Stimulated activated naive CD8-positive, alpha-beta T cell treated with anti-CD3 and anti-CD28 coated beads, Interleukin-15, amount 100 ng/mL, for 72 hours (primary cell): ENCODE measurements around the gene FRY.

Experiments
- ATAC-seq: fragments of 150-1000 bp; cut with Tn5 transposase; 2 replicates; pipeline ENCODE4 v1.10.0; 2021; ENCODE audit warnings: mild to moderate bottlenecking, moderate library complexity
- DNase-seq, 2 donors: peaks; one replicate each; pipeline ENCODE4 v3.0.0; 2021 to 2022
- H3K27ac Mint-ChIP-seq, 2 donors: one replicate each; pipeline ENCODE4 v1.8.0; 2022; ENCODE audit warnings: mild to moderate bottlenecking in 2 of 2, mixed read lengths in 2 of 2, moderate library complexity in 2 of 2
- H3K27me3 Mint-ChIP-seq: one replicate; pipeline ENCODE4 v1.8.0; 2022; ENCODE audit warnings: mixed read lengths
- H3K4me1 Mint-ChIP-seq: one replicate; pipeline ENCODE4 v1.8.0; 2022; ENCODE audit warnings: mild to moderate bottlenecking, mixed read lengths
- H3K4me3 Mint-ChIP-seq, 2 donors: one replicate each; pipeline ENCODE4 v1.8.0; 2022; ENCODE audit warnings: mild to moderate bottlenecking in 2 of 2, mixed read lengths in 2 of 2, moderate library complexity in 1 of 2
- H3K9me3 Mint-ChIP-seq, 2 donors: one replicate each; pipeline ENCODE4 v1.8.0; 2022; ENCODE audit warnings: mixed read lengths in 2 of 2

Gene FRY

DNA sequence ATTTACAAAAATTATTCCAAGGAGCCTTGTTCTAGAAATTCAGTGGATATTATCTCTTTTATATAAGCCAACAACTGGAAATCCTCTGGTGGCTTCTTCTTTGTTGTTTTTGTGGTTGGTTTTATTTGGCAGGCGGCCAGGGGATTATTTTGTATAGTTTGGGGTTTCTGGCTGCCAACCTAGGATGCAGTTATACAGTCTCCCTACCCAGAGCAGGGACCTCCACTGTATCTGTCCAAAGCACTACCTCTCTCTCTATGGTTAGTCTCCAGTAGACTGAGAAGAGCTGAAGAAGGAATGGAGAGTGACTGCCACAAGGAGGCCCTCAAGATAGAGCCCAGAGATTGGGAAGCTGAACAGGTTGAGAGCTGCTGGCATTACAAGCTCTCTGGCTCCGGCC is 203.3 kb downstream of the FRY start:
- no peak for ATAC-seq
- no peaks in the 10 kb centered on the region for H3K27me3 Mint-ChIP-seq
- no peaks in the 10 kb centered on the region for H3K9me3 Mint-ChIP-seq
- peak overlapping the region in 1 of 2 donors; percentile 65 for H3K27ac Mint-ChIP-seq
- H3K4me3 Mint-ChIP-seq, result no peak overlapping the region
- H3K4me1 Mint-ChIP-seq, result no peaks in the 10 kb centered on the region
- no peak for DNase-seq

DNA sequence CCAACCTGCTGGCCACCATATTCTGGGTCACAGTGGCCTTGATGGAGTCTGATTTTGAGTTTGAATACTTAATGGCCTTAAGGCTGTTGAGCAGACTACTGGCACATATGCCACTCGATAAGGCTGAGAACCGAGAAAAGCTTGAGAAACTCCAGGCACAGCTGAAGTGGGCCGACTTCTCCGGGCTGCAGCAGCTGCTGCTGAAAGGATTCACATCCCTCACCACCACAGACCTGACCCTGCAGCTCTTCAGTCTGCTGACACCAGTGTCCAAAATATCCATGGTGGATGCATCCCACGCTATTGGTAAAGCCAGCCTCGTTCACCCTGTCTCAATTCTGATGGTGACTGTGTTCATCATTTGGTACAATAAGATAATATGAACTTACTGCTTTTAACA is 206.1 kb downstream of the FRY start:
- H3K9me3 Mint-ChIP-seq, result no peaks in the 10 kb centered on the region
- H3K4me1 Mint-ChIP-seq, result no peaks in the 10 kb centered on the region
- DNase-seq (no peak), ATAC-seq (no peak)
- H3K27me3 Mint-ChIP-seq, result no peaks in the 10 kb centered on the region
- H3K4me3 Mint-ChIP-seq, result no peak overlapping the region
- H3K27ac Mint-ChIP-seq, result no peak overlapping the region

DNA sequence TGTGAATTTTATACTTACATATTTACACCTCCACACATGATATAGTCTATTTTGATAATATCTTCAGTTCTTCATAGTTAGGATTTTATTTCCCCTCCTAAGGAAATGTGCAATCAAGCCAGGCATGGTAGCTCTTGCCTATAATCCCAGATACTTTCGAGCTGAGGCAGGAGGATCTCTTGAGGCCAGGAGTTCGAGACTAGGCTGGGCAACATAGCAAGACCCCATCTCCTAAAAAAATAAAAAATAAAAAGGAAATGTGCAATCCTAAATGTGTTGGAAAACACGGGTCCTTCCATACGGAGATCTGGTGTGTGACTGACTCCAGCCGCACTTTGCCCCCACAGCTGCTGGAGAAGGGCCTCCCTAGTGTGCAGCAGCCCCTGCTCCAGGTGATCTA is 212.1 kb downstream of the FRY start:
- H3K27ac Mint-ChIP-seq, result no peak overlapping the region

DNA sequence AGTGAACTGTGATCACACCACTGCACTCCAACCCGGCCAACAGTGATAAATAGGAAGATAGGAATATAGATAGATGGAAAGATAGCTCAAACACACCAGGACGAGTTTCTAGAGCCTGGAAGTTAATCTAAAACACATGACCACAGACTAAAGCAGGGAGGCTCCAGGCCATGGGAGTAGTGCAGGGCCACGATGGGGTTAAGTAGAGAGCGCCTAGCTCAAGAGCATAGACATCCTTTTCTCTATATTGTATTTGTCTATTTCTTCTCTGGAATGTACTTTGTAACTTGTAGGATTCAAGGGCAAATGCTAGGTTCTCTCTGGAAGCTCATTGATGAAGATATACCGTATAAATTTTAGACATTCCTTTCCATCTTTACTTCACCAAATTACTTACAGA is 214.0 kb downstream of the FRY start:
- H3K27me3 Mint-ChIP-seq, result no peaks in the 10 kb centered on the region
- no peaks in the 10 kb centered on the region for H3K4me1 Mint-ChIP-seq
- peak overlapping the region in 1 of 2 donors; percentile 58 for H3K27ac Mint-ChIP-seq
- H3K4me3 Mint-ChIP-seq, result no peak overlapping the region
- no peak for ATAC-seq
- DNase-seq, result no peak
- no peaks in the 10 kb centered on the region for H3K9me3 Mint-ChIP-seq

More for the DNA sequence above, 212.1 kb downstream of the FRY start:
- no peaks in the 10 kb centered on the region for H3K27me3 Mint-ChIP-seq
- H3K9me3 Mint-ChIP-seq, result no peaks in the 10 kb centered on the region
- no peak overlapping the region for H3K4me3 Mint-ChIP-seq
- ATAC-seq (no peak), DNase-seq (no peak)
- H3K4me1 Mint-ChIP-seq, result no peaks in the 10 kb centered on the region

DNA sequence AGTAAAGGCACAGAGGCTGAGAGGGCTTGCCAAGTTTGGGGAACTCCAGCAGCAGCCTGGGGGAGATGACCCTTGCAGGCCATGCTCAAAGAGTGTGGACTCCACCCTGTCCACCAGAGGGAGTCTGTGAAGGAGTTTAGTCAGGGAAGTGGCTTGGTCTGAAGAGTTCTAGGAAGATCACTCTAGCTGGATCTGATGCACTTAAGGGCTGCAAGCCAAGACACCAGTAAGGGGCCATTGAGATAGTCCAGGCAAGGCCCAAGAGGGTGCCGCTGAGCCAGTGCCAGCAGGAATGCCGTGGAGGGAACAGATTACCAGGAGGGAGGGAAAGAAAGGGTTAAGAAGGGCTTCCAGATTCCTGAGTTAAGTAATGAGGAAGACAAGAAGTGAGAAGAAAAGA is 214.9 kb downstream of the FRY start:
- ATAC-seq, result peak; percentile 88
- Mint-ChIP-seq H3K9me3 (no peaks in the 10 kb centered on the region), H3K4me3 (no peak overlapping the region), H3K27ac (peak overlapping the region in 1 of 2 donors; percentile 64), H3K27me3 (no peaks in the 10 kb centered on the region), H3K4me1 (no peaks in the 10 kb centered on the region)
- DNase-seq, result peak; percentile 33 to 43

GRCh38 chr13:32247887-32248286 is 216.3 kb downstream of the FRY start:
- H3K9me3 Mint-ChIP-seq, result no peaks in the 10 kb centered on the region
- H3K27me3 Mint-ChIP-seq, result no peaks in the 10 kb centered on the region
- DNase-seq (no peak), ATAC-seq (no peak)
- H3K4me1 Mint-ChIP-seq, result no peaks in the 10 kb centered on the region
- no peak overlapping the region for H3K4me3 Mint-ChIP-seq
- H3K27ac Mint-ChIP-seq, result no peak overlapping the region

DNA sequence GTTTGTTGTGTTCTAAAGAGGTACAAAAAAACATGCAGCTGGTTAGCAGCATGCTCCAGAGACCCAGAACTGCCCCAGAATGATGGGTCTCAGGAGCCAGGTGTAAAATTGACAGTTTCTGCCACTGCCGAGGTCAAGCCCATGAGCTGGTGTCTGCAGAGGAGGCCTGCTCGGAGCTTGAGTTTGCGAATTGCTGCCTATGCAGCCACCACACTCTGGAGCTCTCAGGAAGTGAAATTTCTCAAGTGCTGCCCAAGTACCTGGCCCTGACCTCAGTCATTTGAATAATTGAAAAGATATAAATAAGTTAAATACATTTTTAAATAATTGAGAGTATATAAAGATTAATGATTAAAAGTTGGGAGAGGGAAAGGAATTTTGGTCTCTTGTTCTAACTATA is 217.2 kb downstream of the FRY start:
- no peaks in the 10 kb centered on the region for H3K4me1 Mint-ChIP-seq
- DNase-seq (no peak), ATAC-seq (no peak)
- no peak overlapping the region for H3K4me3 Mint-ChIP-seq
- H3K27ac Mint-ChIP-seq, result no peak overlapping the region
- no peaks in the 10 kb centered on the region for H3K27me3 Mint-ChIP-seq
- H3K9me3 Mint-ChIP-seq, result no peaks in the 10 kb centered on the region

GRCh38 chr13:32252812-32253438 is 221.4 kb downstream of the FRY start:
- ATAC-seq (no peak), DNase-seq (no peak)
- H3K27me3 Mint-ChIP-seq, result no peaks in the 10 kb centered on the region
- no peak overlapping the region for H3K4me3 Mint-ChIP-seq
- no peaks in the 10 kb centered on the region for H3K9me3 Mint-ChIP-seq
- no peaks in the 10 kb centered on the region for H3K4me1 Mint-ChIP-seq
- no peak overlapping the region for H3K27ac Mint-ChIP-seq

DNA sequence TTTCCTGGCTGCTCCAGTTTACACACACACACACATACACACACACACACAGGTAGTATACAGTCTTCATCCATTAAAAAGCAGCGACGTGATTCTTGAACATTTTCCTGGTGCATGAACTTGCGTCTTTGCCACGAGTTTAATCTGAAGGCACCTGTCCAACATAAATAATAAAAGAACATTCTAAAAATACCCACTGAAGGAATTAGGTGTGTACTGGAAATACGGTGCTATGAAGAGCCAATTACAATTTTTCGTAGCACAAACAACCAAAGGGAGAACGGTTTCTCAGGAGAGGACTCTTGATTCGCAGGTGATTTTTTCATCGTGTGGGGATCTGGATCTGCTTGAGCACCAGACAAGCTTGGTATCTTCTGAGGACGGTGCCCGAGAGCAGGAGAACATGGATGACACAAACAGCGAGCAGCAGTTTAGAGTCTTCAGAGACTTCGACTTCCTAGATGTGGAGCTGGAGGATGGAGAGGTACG is 222.4 kb downstream of the FRY start:
- Mint-ChIP-seq H3K27ac (no peak overlapping the region), H3K9me3 (no peaks in the 10 kb centered on the region), H3K4me1 (no peaks in the 10 kb centered on the region), H3K4me3 (no peak overlapping the region), H3K27me3 (no peaks in the 10 kb centered on the region)
- DNase-seq (no peak), ATAC-seq (no peak)

- Mint-ChIP-seq H3K4me3 (no peak overlapping the region), H3K27ac (no peak overlapping the region), H3K27me3 (no peaks in the 10 kb centered on the region)
Observed at GRCh38 chr13:32254416-32254815, 222.8 kb downstream of the FRY start.

GRCh38 chr13:32254916-32255723 is 223.5 kb downstream of the FRY start:
- no peaks in the 10 kb centered on the region for H3K27me3 Mint-ChIP-seq
- H3K27ac Mint-ChIP-seq, result no peak overlapping the region
- no peaks in the 10 kb centered on the region for H3K4me1 Mint-ChIP-seq
- DNase-seq (no peak), ATAC-seq (no peak)
- H3K4me3 Mint-ChIP-seq, result no peak overlapping the region
- no peaks in the 10 kb centered on the region for H3K9me3 Mint-ChIP-seq

More at GRCh38 chr13:32254416-32254815, 222.8 kb downstream of the FRY start:
- ATAC-seq (no peak), DNase-seq (no peak)
- no peaks in the 10 kb centered on the region for H3K9me3 Mint-ChIP-seq
- H3K4me1 Mint-ChIP-seq, result no peaks in the 10 kb centered on the region

DNA sequence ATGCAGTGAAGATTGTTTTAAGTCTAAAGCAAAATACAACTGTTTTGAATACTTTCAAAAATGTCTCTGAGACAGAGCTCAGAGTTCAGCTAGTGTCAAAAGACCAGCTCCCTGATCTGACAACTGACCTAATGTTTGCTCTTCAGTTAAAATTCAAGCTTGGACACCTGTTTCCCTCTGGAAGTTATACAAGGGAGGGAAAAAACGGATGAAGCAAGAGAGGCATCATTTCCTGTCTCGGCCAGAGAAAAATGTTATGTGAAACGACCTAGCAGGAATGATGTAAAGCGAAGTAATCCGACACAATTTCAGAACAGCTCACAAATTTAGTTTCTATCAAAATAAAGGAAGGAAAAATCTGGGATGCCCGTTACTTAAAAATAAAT is 224.1 kb downstream of the FRY start:
- Mint-ChIP-seq H3K27ac (no peak overlapping the region), H3K9me3 (no peaks in the 10 kb centered on the region)
- DNase-seq, result no peak

GRCh38 chr13:32256243-32256642 is 224.7 kb downstream of the FRY start:
- ATAC-seq, result no peak
- no peak overlapping the region for H3K4me3 Mint-ChIP-seq
- DNase-seq, result no peak
- no peaks in the 10 kb centered on the region for H3K27me3 Mint-ChIP-seq
- H3K9me3 Mint-ChIP-seq, result no peaks in the 10 kb centered on the region
- H3K4me1 Mint-ChIP-seq, result no peaks in the 10 kb centered on the region
- H3K27ac Mint-ChIP-seq, result no peak overlapping the region

More for the DNA sequence above, 224.1 kb downstream of the FRY start:
- no peak for ATAC-seq
- no peak overlapping the region for H3K4me3 Mint-ChIP-seq
- H3K4me1 Mint-ChIP-seq, result no peaks in the 10 kb centered on the region
- H3K27me3 Mint-ChIP-seq, result no peaks in the 10 kb centered on the region

DNA sequence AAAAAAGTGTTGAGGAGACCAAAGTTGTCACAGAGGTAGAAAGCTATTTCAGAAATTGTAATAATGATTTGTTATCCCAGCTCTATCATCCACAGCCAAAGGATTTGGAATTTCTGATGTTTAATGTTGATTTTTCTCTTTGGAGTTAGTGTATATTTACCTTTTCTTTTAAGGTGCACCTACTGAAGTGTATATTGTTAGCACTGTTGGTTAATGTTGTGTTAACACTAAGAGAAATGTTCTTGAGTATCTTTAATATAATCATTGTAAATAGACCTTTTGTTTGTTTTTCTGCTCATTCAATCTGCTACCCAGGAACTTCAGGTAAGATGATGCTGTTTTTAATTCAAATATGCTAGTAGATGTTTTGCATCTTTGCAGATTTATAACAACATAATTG is 226.1 kb downstream of the FRY start:
- no peaks in the 10 kb centered on the region for H3K4me1 Mint-ChIP-seq
- H3K27ac Mint-ChIP-seq, result no peak overlapping the region
- no peaks in the 10 kb centered on the region for H3K9me3 Mint-ChIP-seq
- H3K4me3 Mint-ChIP-seq, result no peak overlapping the region
- ATAC-seq, result no peak
- DNase-seq, result no peak
- no peaks in the 10 kb centered on the region for H3K27me3 Mint-ChIP-seq

- no peaks in the 10 kb centered on the region for H3K4me1 Mint-ChIP-seq
- H3K27me3 Mint-ChIP-seq, result no peaks in the 10 kb centered on the region
- H3K4me3 Mint-ChIP-seq, result no peak overlapping the region
- no peak overlapping the region for H3K27ac Mint-ChIP-seq
- no peak for DNase-seq
- ATAC-seq, result no peak
- no peaks in the 10 kb centered on the region for H3K9me3 Mint-ChIP-seq
Observed at GRCh38 chr13:32259116-32259515, 227.5 kb downstream of the FRY start.

DNA sequence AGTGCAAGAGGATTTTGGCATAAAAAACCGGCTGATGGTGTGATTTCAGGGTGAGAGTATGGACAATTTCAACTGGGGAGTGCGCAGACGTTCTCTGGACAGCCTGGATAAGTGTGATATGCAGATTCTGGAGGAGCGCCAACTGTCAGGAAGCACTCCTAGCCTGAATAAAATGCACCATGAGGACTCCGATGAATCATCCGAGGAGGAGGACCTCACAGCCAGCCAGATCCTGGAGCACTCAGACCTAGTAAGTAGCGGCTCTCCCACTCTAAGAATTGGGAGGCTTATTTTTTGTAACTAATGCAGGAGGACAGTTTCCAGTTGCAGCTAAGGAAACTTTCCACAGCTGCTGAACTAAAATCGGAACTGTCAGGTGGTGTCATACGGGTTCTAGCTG is 230.0 kb downstream of the FRY start:
- Mint-ChIP-seq H3K4me3 (no peak overlapping the region), H3K9me3 (no peaks in the 10 kb centered on the region), H3K4me1 (no peaks in the 10 kb centered on the region), H3K27ac (no peak overlapping the region), H3K27me3 (no peaks in the 10 kb centered on the region)
- no peak for ATAC-seq
- DNase-seq, result no peak
